HCT116 (cell line): ENCODE data around the gene ERBB2. TPM values are rescaled to one million over a fixed set of nuclear protein-coding genes. Genes with fewer than 3 reads are reported as not detected.

Experiments used
- ATAC-seq: fragments of 200-7000 bp; cut with Tn5 transposase; 2 replicates; pipeline ENCODE4 v1.9.1; 2020; ENCODE audit warnings: mild to moderate bottlenecking, moderate library complexity
- BruUV-seq: library from RNA; stranded (reverse); fragments of 400-500 nt; replicated peaks from 2 replicates; lab custom pipeline; 2021; lab: Mats Ljungman, UMichigan
- CTCF ChIA-PET: fragments of 300-600 bp; sonication (Branson Sonifier 250); formaldehyde crosslinking; loops from one replicate; lab custom pipeline; 2021; ENCODE audit warnings: antibody characterized with exemption; lab: Charles Lee
- POLR2A ChIA-PET: fragments of 300-600, 350-600 bp; sonication (Branson Sonifier 250); formaldehyde crosslinking; loops from one replicate; lab custom pipeline; 2021; ENCODE audit warnings: antibody characterized with exemption; lab: Charles Lee
- RAD21 ChIA-PET, 2 experiments: fragments of 300-600 bp; sonication (Branson Sonifier 250); formaldehyde crosslinking; loops; one replicate each; lab custom pipeline; 2023; ENCODE audit warnings: low total read pairs in 2 of 2; ENCODE audit not compliant: uncharacterized antibody in 2 of 2, unreplicated experiment in 2 of 2, low non-redundant PET in 1 of 2; lab: Charles Lee
- DNase-seq: peaks from one replicate; pipeline ENCODE4 v3.0.0-alpha.2; 2010; ENCODE audit warnings: low read depth, low spot score
- H2AFZ ChIP-seq: fragments of 200-600 bp; shearing (Covaris generic), sonication (generic); 2 replicates; pipeline ENCODE4 v1.6.1; 2017; ENCODE audit warnings: low read depth, mixed run types, mixed read lengths, antibody characterized with exemption, low read length; ENCODE audit not compliant: poor library complexity, severe bottlenecking
- H3K27ac ChIP-seq: 2 replicates; pipeline ENCODE4 v1.5.1; 2012; ENCODE audit warnings: low read depth, low read length
- H3K27me3 ChIP-seq: fragments of 200-600 bp; sonication (generic); 2 replicates; pipeline ENCODE4 v1.6.1; 2016; ENCODE audit warnings: mixed run types, low read length, mixed read lengths; ENCODE audit not compliant: insufficient read depth
- H3K36me3 ChIP-seq, 2 experiments: fragments of 200-500 bp in 1 of 2; fragments of 200-600 bp in 1 of 2; sonication (Bioruptor generic) in 1 of 2; sonication (generic) in 1 of 2; 2 replicates each; pipeline versions ENCODE4 v1.5.1 to v1.6.1; 2014 to 2016; ENCODE audit warnings: low read length in 2 of 2, inconsistent platforms in 1 of 2, mixed read lengths in 1 of 2, mixed run types in 1 of 2; ENCODE audit not compliant: insufficient read depth in 2 of 2, control insufficient read depth in 1 of 2
- H3K4me1 ChIP-seq, 2 experiments: fragments of 200-600 bp in 1 of 2; sonication (generic) in 1 of 2; 2 replicates each; pipeline versions ENCODE4 v1.5.1 to v1.6.1; 2012 to 2017; ENCODE audit warnings: low read length in 2 of 2, inconsistent platforms in 1 of 2, mild to moderate bottlenecking in 1 of 2, mixed read lengths in 1 of 2, mixed run types in 1 of 2, moderate library complexity in 1 of 2; ENCODE audit not compliant: insufficient read depth in 2 of 2, control insufficient read depth in 1 of 2
- H3K4me2 ChIP-seq: fragments of 200-600 bp; sonication (generic); 2 replicates; pipeline ENCODE4 v1.6.1; 2017; ENCODE audit warnings: mixed run types, low read length, mixed read lengths
- H3K4me3 ChIP-seq, 2 experiments: fragments of 200-600 bp in 1 of 2; sonication (generic) in 1 of 2; replicated peaks in 1 of 2; 2 replicates each; pipeline ENCODE4 v1.5.1; 2011 to 2016; ENCODE audit warnings: low read length in 2 of 2, control low read depth in 1 of 2, low read depth in 1 of 2, mild to moderate bottlenecking in 1 of 2, mixed read lengths in 1 of 2, mixed run types in 1 of 2
- H3K79me2 ChIP-seq: fragments of 200-600 bp; sonication (generic); 2 replicates; pipeline ENCODE4 v1.6.1; 2017; ENCODE audit warnings: mild to moderate bottlenecking, mixed run types, low read length, moderate library complexity, mixed read lengths; ENCODE audit not compliant: insufficient read depth
- H3K9ac ChIP-seq: fragments of 200-600 bp; sonication (generic); 2 replicates; pipeline ENCODE4 v1.6.1; 2016; ENCODE audit warnings: low read length, mixed read lengths
- H3K9me2 ChIP-seq: fragments of 200-600 bp; sonication (generic), shearing (Covaris generic); 2 replicates; pipeline ENCODE4 v1.6.1; 2017; ENCODE audit warnings: mixed run types, mild to moderate bottlenecking, moderate library complexity; ENCODE audit not compliant: insufficient read depth
- H3K9me3 ChIP-seq, 2 experiments: fragments of 200-500 bp in 1 of 2; fragments of 200-600 bp in 1 of 2; sonication (Bioruptor generic) in 1 of 2; sonication (generic) in 1 of 2; 2 replicates each; pipeline ENCODE4 v1.6.1; 2014 to 2017; ENCODE audit warnings: low read length in 2 of 2, mixed read lengths in 2 of 2, inconsistent platforms in 1 of 2, low read depth in 1 of 2, mild to moderate bottlenecking in 1 of 2, mixed run types in 1 of 2, moderate library complexity in 1 of 2; ENCODE audit not compliant: control insufficient read depth in 1 of 2, insufficient read depth in 1 of 2
- H4K20me1 ChIP-seq: fragments of 200-600 bp; sonication (generic), shearing (Covaris generic); 2 replicates; pipeline ENCODE4 v1.6.1; 2017; ENCODE audit warnings: mixed run types, mild to moderate bottlenecking, moderate library complexity; ENCODE audit not compliant: insufficient read depth
- EGR1 ChIP-seq: IDR thresholded peaks from 2 replicates; pipeline ENCODE4 v1.6.1; 2012; ENCODE audit warnings: low read depth
- FOSL1 ChIP-seq: IDR thresholded peaks from 2 replicates; pipeline ENCODE4 v1.6.1; 2012; ENCODE audit warnings: low read depth
- JUND ChIP-seq: IDR thresholded peaks from 2 replicates; pipeline ENCODE4 v1.6.1; 2012
- MAX ChIP-seq: IDR thresholded peaks from 2 replicates; pipeline ENCODE4 v1.6.1; 2012
- RAD21 ChIP-seq: IDR thresholded peaks from 2 replicates; pipeline ENCODE4 v1.6.1; 2012; ENCODE audit warnings: low read depth, mild to moderate bottlenecking
- SIN3A ChIP-seq: IDR thresholded peaks from 2 replicates; pipeline ENCODE4 v1.6.1; 2012; ENCODE audit warnings: low read depth
- SRF ChIP-seq: IDR thresholded peaks from 2 replicates; pipeline ENCODE4 v1.6.1; 2012; ENCODE audit warnings: low read depth
- YY1 ChIP-seq: IDR thresholded peaks from 2 replicates; pipeline ENCODE4 v1.6.1; 2011; ENCODE audit warnings: low read length, low read depth, moderate library complexity, mild to moderate bottlenecking; ENCODE audit not compliant: insufficient replicate concordance; ENCODE audit errors: extremely low read depth
- ZBTB33 ChIP-seq: IDR thresholded peaks from 2 replicates; pipeline ENCODE4 v1.6.1; 2011; ENCODE audit warnings: mild to moderate bottlenecking, low read length, moderate library complexity; ENCODE audit not compliant: insufficient replicate concordance; ENCODE audit errors: extremely low read depth
- ZFX ChIP-seq: fragments of 450-650 bp; IDR thresholded peaks from 2 replicates; pipeline ENCODE4 v1.6.1; 2017
- ZNF274 ChIP-seq: fragments of 200-500 bp; sonication (Bioruptor generic); IDR thresholded peaks from 2 replicates; pipeline ENCODE4 v1.6.1; 2014; ENCODE audit warnings: mild to moderate bottlenecking, low read depth, low read length, inconsistent platforms
- intact Hi-C: fragments of 100-400 bp; cut with micrococcal nuclease; formaldehyde crosslinking; loops from 2 replicates; pipeline ENCODE4 v1.10.0; 2022
- total RNA-seq: library from RNA; stranded (reverse); gene quantifications from one replicate; pipeline ENCODE4 v1.2.1, GENCODE V29; 2021; ENCODE audit not compliant: unreplicated experiment

The ERBB2 gene
- total RNA-seq, 1 experiment from 2014 or later: 75.8 TPM

GRCh38 chr17:39652587-39653315 is 47.1 kb upstream of the ERBB2 start:
- POLR2A ChIA-PET: no interaction called here

GRCh38 chr17:39653316-39653661 is 46.6 kb upstream of the ERBB2 start:
- Histone ChIP-seq H3K27me3 (no peaks in the 10 kb centered on the region), H4K20me1 (no peaks in the 10 kb centered on the region), H3K9me3 (no peaks in the 10 kb centered on the region), H3K4me1 (peaks cover 13 to 56% of the 10 kb centered on the region in 2 experiments), H3K4me2 (no peak overlapping the region), H3K9me2 (no peaks in the 10 kb centered on the region), H3K4me3 (no peak overlapping the region), H3K27ac (no peak overlapping the region; the same call in 1 of the 2 replicates), H2AFZ (no peak overlapping the region), H3K36me3 (no peaks in the 10 kb centered on the region; a peak in 1 of 4 replicates), H3K79me2 (no peaks in the 10 kb centered on the region), H3K9ac (no peak overlapping the region)
- POLR2A ChIA-PET: no interaction called here
- DNase-seq (no peak), ATAC-seq (no peak)
- TF ChIP-seq ZNF274 (no peak), ZFX (no peak), JUND (no peak), RAD21 (no peak), EGR1 (no peak), FOSL1 (no peak), ZBTB33 (no peak), SRF (no peak), MAX (no peak), YY1 (no peak)
- CTCF ChIA-PET: interaction anchor here (1.0 to 3.6 kb wide), 24 partner anchors 8 to 446 kb away, joined by 3 to 30 read pairs (median 4); partner anchors contain the start of genes ERBB2 and STARD3
- no TSS peak for BruUV-seq
- RAD21 ChIA-PET: interaction anchor here in 1 of 2 experiments (0.5 to 1.0 kb wide), 2 partner anchors 31 to 107 kb away, joined by 3 to 5 read pairs; no protein-coding TSS in a partner anchor
- intact Hi-C loops: no loop called here

More at GRCh38 chr17:39652587-39653315, 47.1 kb upstream of the ERBB2 start:
- no TSS peak for BruUV-seq
- ATAC-seq (no peak), DNase-seq (no peak)
- Histone ChIP-seq H3K36me3 (no peaks in the 10 kb centered on the region; a peak in 1 of 4 replicates), H3K27ac (no peak overlapping the region; the same call in 1 of the 2 replicates), H3K4me3 (no peak overlapping the region), H3K9ac (no peak overlapping the region), H3K79me2 (peaks cover under 1% of the 10 kb centered on the region; the same call in 1 of the 2 replicates), H3K9me3 (no peaks in the 10 kb centered on the region), H3K27me3 (no peaks in the 10 kb centered on the region), H3K4me1 (peaks cover 13 to 56% of the 10 kb centered on the region in 2 experiments), H3K9me2 (no peaks in the 10 kb centered on the region), H2AFZ (no peak overlapping the region), H4K20me1 (no peaks in the 10 kb centered on the region), H3K4me2 (no peak overlapping the region)
- TF ChIP-seq MAX (no peak), SIN3A (no peak)
- ChIA-PET CTCF (interaction anchor here (1.1 to 3.6 kb wide), 13 partner anchors 9 to 446 kb away, joined by 3 to 30 read pairs (median 5); partner anchors contain the start of gene ERBB2), RAD21 (no interaction called here)
- intact Hi-C loops: no loop called here
